Peyer's patch (tissue), 4 donors: ENCODE measurements around the gene GNGT1.

ENCODE experiments used
- CTCF ChIP-seq, 6 experiments: fragments of 450-650 bp in 4 of 6; fragments of 200-600 bp in 2 of 6; sonication (generic) in 1 of 6; IDR thresholded peaks; one replicate each; pipeline ENCODE4 v1.5.1; 2017 to 2019; ENCODE audit warnings: antibody characterized with exemption in 6 of 6, mild to moderate bottlenecking in 3 of 6, moderate library complexity in 1 of 6
- POLR2A ChIP-seq, 2 donors: fragments of 450-650 bp; IDR thresholded peaks; one replicate each; pipeline ENCODE4 v1.5.1; 2017; ENCODE audit warnings: antibody characterized with exemption in 2 of 2, mild to moderate bottlenecking in 2 of 2, moderate library complexity in 2 of 2

GRCh38 chr7:93884541-93884940 is 21.8 kb upstream of the GNGT1 start:
- TF ChIP-seq CTCF (IDR thresholded peaks at IDR 0.05) = no peak
- no peak for TF ChIP-seq POLR2A (IDR thresholded peaks at IDR 0.05)
